HG03139 (cell line): ENCODE measurements around the gene GRHPR.
A peak's percentile ranks its signal among the peaks of the same experiment; 100 is the strongest.
"Not testable (repeated sequence)": the region's sequence is repeated elsewhere in the genome, so short reads cannot be mapped to it uniquely, and the experiment has no call there.

Source experiments
- ATAC-seq: cut with Tn5 transposase; IDR thresholded peaks from one replicate; pipeline ENCODE4 v1.9.1; 2021; ENCODE audit not compliant: unreplicated experiment

Gene GRHPR

DNA sequence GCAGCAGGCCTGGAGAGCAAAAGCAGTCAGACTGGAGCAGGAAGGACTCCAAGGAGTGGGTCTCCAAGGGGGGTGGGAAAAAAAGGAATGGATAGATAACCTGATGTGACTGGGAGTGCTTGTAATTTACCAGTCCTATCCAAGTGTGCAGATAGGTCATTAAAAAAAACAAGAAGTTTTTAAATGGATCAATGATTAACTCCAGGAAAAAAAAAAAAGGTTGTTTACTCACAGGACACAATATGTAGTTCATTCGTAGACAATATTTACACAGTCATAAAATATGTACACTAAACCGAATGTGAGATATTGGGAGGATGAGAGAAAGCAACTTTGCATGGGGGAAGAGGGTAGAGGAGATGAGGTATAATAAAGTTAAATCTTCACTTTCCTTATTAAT lies 22.4 kb downstream of the GRHPR start:
- ATAC-seq, result no peak

DNA sequence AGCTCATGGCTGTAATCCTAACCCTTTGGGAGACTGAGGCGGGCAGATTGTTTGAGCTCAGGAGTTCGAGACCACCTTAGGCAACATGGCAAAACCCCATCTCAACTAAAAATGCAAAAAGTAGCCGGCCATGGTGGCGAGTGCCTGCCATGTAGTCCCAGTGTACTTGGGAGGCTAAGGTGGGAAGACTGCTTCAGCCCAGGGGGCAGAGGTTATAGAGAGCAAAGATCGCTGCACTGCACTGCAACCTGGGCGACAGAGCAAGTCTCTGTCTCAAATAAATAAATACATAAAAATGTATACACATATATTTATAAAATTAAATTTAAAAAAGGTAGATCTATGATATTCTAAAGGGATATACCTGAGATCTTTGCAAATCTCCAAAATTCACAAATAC lies 23.3 kb downstream of the GRHPR start:
- no peak for ATAC-seq

- no peak for ATAC-seq
Measured at GRCh38 chr9:37446401-37446800, 23.9 kb downstream of the GRHPR start.

DNA sequence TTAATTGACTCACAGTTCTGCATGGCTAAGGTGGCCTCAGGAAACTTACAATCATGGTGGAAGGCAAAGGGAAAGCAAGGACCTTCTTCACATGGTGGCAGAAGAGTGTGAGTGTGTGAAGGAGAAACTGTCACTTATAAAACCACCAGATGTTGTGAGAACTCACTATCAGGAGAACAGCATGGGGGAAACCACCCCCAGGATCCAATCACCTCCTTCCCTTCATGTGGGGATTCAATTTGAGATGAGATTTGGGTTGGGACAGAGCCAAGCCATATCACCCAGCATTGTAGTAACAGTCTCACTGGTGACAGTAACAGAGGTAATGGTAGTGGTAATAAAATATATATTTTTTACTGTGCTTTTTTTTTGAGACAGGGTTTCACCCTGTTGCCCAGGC lies 24.6 kb downstream of the GRHPR start:
- no peak for ATAC-seq

DNA sequence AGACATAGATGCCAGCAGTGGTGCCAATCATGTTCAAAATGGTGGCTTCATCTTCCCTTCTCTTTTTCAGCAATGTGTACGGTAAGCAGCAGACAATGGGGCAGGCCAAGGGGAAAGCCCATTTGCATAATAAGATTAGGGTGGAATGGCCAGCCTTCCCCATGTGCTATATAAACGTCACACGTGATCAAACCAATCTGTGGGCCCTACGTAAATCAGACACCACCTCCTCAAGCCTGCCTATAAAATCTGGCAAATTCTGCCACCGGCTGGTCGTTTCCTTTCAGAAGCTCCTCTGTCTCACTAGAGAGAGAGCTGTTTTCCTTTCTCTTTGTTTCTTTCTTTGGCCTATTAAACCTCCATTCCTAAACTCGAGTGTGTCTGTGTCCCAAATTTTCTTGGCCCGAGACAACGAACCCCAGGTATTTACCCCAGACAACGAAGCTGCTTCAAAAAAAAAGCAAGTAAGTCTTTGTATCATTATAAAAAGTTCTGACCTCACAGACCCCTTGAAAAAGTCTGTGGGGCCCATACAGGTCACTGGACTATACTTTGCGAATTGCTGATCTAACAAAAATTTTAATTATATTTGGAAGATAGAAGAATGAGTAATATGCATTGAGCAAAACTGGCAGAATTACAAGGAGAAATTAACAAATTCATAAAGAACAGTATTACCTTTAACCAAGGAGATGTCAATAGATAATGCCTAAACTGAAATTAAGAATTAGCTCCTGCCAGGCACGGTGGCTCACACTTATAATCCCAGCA lies 27.6 kb downstream of the GRHPR start:
- ATAC-seq, result no peak

DNA sequence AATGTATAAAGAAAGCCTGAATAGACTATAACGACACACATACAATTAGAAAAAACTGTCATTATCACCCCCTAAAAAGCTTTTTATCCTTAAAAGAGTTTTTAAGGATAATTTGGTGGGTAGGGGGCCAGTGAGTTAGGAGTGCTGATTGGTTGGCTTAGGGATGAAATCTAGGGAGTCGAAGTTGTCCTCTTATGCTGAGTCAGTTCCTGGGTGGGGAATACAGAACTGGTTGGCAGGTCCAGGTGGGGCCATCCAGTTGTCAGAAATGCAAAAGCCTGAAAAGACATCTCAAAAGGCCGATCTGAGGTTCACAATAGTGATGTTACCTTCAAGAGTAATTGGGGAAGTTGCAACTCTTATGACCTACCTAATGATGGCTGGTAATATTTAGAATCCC lies 29.1 kb downstream of the GRHPR start:
- no peak for ATAC-seq

- ATAC-seq, result no peak
Measured at GRCh38 chr9:37452611-37453010, 30.1 kb downstream of the GRHPR start.

DNA sequence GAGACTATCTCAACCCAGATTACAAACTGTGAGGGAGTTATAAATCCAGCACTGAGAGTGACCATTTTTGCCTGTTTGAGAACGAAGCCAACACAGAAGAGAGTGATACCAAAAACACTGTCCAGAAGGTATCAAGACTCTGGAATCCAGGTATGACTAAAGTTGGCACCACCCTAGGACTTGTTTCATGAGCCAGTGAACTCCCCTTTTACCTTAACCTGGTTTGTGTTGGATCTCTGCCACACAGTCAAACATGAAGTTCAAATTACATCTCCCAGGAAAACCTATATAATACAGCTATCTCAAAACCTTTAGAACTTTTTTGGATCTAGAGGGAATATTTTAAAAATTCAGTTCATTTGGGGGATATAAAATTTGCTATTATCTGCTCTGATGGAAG lies 31.3 kb downstream of the GRHPR start:
- ATAC-seq, result no peak

GRCh38 chr9:37454238-37454637 lies 31.7 kb downstream of the GRHPR start:
- ATAC-seq, result no peak

DNA sequence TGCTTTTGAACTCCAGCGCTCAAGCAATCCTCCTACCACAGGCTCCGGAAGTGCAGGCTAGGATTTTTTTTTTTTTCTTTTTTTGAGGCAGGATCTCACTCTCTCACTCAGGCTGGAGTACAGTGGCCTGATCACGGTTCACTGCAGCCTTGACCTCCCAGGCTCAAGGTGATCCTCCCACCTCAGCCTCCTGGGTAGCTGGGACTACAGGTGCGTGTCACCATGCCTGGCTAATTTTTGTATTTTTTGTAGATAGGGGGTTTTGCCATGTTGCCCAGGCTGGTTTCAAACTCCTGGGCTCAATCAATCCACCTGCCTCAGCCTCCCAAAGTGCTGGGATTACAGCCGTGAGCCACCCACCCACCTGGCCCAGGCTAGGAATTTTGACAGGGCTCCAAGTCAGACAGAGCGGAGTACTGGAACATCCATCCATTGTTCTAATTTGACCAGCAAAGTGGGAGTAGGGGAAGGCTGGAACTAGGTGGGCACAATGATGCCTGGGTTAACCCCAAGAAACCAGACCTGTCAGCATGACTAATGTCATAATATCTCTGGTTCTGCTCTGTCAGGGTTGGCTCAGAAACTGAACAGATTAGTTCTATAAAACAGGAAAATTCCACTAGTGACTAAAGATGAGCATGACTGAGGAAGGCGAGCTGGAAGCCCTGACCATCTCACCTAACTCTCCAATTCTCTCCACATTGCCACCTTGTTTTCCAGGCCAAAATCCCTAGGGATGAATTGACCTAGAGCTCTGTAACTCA lies 33.6 kb downstream of the GRHPR start:
- ATAC-seq, result no peak

DNA sequence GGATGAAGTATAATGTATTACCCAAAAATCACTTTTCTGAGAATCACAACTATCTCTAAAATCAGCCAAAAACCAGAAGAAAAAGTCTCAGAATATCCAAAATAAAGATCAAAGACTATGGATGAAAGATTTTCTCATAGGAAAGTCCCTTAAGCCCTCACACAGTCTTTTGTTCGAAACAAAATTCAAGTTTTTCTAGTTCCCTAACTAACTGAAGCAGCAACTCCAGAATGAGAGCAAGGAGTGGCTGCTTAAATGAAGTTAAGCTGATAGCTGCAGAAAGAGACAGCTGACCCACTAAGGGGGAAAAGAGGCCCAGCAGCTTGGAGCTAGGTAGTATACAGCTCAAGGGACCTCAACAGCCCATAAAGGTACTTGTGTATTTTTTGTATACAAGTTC lies 34.3 kb downstream of the GRHPR start:
- no peak for ATAC-seq

DNA sequence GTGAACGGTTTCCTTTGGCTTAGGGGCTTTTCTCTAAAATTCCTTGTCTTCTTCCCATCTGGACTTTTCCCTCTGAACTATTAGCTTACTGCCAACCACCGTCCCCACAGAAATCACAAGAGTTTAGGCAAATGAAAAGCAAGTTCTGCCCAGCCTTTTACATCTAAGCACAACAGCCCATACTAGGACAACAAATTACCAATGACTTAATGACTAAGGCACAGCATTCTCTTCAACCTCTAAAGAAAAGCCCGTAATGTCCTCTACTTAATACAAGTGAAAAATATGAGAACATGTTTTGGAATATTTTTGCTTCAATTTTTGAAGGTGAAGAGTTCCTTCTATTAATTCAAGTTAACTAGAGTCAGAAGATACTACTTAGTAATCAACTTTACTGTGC lies 41.5 kb downstream of the GRHPR start:
- no peak for ATAC-seq

DNA sequence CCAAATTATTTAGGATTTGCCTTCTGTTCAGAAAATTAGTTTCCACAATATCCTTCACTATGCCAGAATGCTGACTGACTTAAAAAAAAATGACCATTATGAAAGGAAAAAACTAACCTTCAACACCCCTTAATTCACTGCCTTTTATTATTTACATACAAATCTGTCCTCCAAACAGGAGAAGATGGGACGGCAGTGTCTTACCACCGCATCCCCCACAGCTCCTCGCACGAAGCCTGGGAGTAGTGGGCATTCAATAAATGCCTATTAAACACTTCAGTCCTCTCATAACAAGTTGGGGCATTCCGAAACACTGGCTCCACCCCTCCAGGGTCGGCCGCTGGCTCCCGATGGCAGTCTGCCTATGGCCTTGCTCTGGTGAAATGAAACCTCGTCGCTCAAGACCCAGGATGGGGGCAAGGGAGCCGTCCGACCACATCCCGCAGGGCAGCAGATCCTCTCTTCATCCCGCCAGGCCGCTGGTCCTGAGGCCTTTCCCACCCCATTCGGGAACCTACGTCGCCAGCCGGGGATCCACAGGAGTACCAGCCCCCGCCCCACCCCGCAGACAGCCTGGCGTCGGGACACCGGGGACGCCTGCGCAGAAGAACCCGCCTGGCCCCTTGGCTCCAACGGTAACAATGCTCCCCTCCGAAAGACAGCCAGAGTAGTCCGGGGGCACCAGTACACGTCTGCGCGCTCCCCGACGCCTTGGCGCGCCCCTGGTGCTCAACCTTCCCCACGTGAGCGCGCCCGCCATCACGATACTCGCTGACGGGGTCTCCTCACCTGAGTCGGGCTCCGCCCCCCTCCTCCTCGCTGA lies 42.1 kb downstream of the GRHPR start:
- ATAC-seq, result peak; percentile 38

DNA sequence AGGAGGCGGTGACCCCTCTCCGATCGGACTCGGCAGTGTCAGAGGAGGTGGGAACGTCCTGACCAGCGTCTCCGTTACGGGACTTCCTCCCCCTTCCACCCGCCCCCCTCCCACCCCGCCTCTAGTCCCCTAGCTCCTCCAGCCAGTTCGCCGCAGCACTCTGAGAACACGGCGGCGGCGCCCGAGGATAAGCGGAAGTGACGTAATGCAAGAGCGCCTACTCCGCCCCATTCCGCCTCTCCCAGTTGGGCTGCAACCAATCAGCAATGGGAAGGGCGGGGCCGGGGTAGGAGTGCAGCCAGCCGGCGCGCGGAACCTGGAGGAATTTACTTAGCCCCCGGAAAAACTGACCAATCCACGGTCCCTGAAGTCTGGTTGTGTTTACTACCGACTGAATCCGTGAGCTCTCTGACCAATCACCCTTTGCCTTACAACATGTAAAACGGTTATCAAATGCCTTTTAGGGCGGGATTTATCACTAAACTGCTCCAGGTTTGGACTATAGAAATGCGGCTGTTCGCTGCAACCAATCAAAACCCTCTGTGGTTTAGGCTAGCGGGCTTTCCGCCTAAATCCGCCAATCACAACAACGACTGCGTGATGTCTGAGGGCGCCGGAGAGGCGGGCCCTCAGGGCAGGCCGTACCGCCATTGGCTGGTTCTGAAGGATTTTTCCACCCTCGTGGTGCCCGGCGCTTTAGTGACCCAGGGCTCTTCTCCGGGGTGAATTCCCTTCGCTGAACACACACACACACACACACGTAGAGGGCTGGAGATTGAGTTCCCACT lies 42.9 kb downstream of the GRHPR start, which contains the start of gene ZBTB5:
Gene ZBTB5, minus strand, starts transcription at position 202 of the 788 bp plus-strand sequence. CDS start 22,899 bp downstream, outside the sequence.
- ATAC-seq, result peak; percentile 75

GRCh38 chr9:37466037-37466709 lies 43.7 kb downstream of the GRHPR start:
- no peak for ATAC-seq

DNA sequence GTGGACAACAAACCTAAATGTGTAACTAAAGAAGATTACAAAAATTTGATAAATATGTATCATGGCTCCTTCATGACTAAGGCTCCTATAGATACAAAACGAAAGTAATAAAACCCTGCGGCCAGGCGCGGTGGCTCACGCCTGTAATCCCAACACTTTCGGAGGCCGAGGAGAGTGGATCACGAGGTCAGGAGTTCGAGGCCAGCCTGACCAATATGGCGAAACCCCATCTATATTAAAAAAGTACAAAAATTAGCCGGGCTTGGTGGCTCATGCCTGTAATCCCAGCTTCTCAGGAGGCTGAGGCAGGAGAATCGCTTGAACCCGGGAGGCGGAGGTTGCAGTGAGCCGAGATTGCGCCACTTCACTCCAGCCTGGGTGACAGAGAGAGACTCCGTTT lies 45.0 kb downstream of the GRHPR start:
- ATAC-seq, result not testable (repeated sequence)

DNA sequence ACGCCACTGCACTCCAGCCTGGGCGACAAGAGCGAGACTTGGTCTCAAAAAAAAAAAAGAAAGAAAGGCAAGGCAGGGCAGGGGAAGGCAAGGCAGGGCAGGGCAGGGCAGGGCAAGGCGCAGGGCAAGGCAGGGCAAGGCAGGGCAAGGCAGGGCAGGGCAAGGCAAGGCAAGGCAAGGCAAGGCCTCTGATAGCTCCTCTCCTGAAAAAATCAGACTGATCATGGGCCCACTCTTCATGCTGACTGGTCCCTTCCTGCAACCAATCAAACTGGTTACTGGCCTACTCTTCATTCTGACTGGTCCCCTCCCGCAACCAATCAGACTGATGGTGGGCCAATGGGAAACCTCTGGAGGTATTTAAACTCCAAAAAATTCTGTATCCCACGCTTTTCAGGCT lies 46.1 kb downstream of the GRHPR start:
- ATAC-seq, result no peak

- ATAC-seq, result no peak
Measured at GRCh38 chr9:37471942-37472684, 49.6 kb downstream of the GRHPR start.

DNA sequence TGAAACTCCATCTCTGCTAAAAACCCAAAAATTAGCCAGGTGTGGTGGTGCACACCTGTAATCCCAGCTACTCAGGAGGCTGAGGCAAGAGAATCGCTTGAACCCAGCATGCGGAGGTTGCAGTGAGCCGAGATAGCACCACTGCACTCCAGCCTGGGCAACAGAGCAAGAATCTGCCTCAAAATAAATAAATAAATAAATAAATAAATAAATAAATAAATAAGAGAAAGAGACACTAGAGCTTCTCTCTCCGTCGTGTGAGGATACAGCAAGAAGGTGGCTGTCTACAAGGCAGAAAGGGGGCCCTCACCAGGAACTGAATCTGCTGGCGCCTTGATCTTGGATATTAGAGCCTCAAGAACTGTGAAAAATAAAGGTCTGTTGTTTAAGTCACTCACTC lies 51.5 kb downstream of the GRHPR start:
- ATAC-seq, result not testable (repeated sequence)
